Activated CD4-positive, alpha-beta memory T cell treated with anti-CD3 and anti-CD28 coated beads for 36 hours (primary cell): ENCODE results near the gene GPALPP1. TPM values are rescaled to one million over a fixed set of nuclear protein-coding genes. Genes with fewer than 3 reads are reported as not detected.
"Not testable (repeated sequence)": the region's sequence is repeated elsewhere in the genome, so short reads cannot be mapped to it uniquely, and the experiment has no call there.

Experiments
- CTCF ChIA-PET: fragments of 350-600 bp; sonication (Branson Sonifier 250); formaldehyde crosslinking; loops from one replicate; lab custom pipeline; 2021; ENCODE audit warnings: antibody characterized with exemption, inconsistent platforms; lab: Charles Lee
- POLR2A ChIA-PET: fragments of 350-600 bp; sonication (Branson Sonifier 250); formaldehyde crosslinking; loops from one replicate; lab custom pipeline; 2021; ENCODE audit warnings: antibody characterized with exemption; lab: Charles Lee
- DNase-seq: peaks from one replicate; pipeline ENCODE4 v3.0.0-alpha.2; 2020
- H3K27ac Mint-ChIP-seq: one replicate; pipeline ENCODE4 v1.8.0; 2021; ENCODE audit warnings: mixed read lengths
- H3K27me3 Mint-ChIP-seq: one replicate; pipeline ENCODE4 v1.8.0; 2021; ENCODE audit warnings: mixed read lengths
- H3K36me3 Mint-ChIP-seq: one replicate; pipeline ENCODE4 v1.8.0; 2021; ENCODE audit warnings: mixed read lengths
- H3K4me1 Mint-ChIP-seq: one replicate; pipeline ENCODE4 v1.8.0; 2021; ENCODE audit warnings: low read depth, mixed read lengths
- H3K4me3 Mint-ChIP-seq: one replicate; pipeline ENCODE4 v1.8.0; 2021; ENCODE audit warnings: mild to moderate bottlenecking, mixed read lengths
- H3K9me3 Mint-ChIP-seq: one replicate; pipeline ENCODE4 v1.8.0; 2021; ENCODE audit warnings: mixed read lengths
- intact Hi-C: fragments of 100-400 bp; cut with micrococcal nuclease; formaldehyde crosslinking; loops from one replicate; pipeline ENCODE4 v1.15.1; 2023
- total RNA-seq, 2 experiments: library from RNA; stranded (reverse); gene quantifications; one replicate each; pipeline ENCODE4 v1.2.3, GENCODE V29; 2021

GPALPP1 gene
- total RNA-seq, 2 experiments from 2014 or later: 30.1 to 32.7 TPM

GRCh38 chr13:45047394-45048310, 58.3 kb downstream of the GPALPP1 start:
- H3K27me3 Mint-ChIP-seq: peaks cover 36% of the 10 kb centered on the region
- intact Hi-C loops: loop anchor here (1.0 to 10.0 kb wide), 7 partner anchors 8 to 467 kb away; partner anchors contain the start of gene GTF2F2
- peaks cover 15% of the 10 kb centered on the region for H3K4me1 Mint-ChIP-seq
- peak; percentile 88 for DNase-seq
- no peaks in the 10 kb centered on the region for H3K9me3 Mint-ChIP-seq
- no peak overlapping the region for H3K27ac Mint-ChIP-seq
- H3K4me3 Mint-ChIP-seq: peak overlapping the region; percentile 70
- H3K36me3 Mint-ChIP-seq: no peaks in the 10 kb centered on the region
- CTCF ChIA-PET: interaction anchor here (0.6 to 6.2 kb wide), 40 partner anchors 8 to 563 kb away, joined by 3 to 114 read pairs (median 4); partner anchors contain the start of gene GTF2F2
- POLR2A ChIA-PET: interaction anchor here (1.0 kb wide), 1 partner anchor 285 kb away, joined by 5 read pairs; no protein-coding TSS in a partner anchor

GRCh38 chr13:45048890-45049407, 59.6 kb downstream of the GPALPP1 start:
- Mint-ChIP-seq H3K9me3 (no peaks in the 10 kb centered on the region), H3K27ac (no peak overlapping the region), H3K4me3 (no peak overlapping the region), H3K4me1 (peaks cover 15% of the 10 kb centered on the region), H3K36me3 (no peaks in the 10 kb centered on the region), H3K27me3 (peaks cover 44% of the 10 kb centered on the region)
- intact Hi-C loops: loop anchor here (1.0 to 10.0 kb wide), 3 partner anchors 248 to 466 kb away; no protein-coding TSS in a partner anchor
- DNase-seq: peak; percentile 52
- POLR2A ChIA-PET: interaction anchor here (1.1 kb wide), 1 partner anchor 318 kb away, joined by 3 read pairs; no protein-coding TSS in a partner anchor
- CTCF ChIA-PET: interaction anchor here (0.8 to 6.2 kb wide), 10 partner anchors 15 to 347 kb away, joined by 3 to 114 read pairs (median 6); partner anchors contain the start of gene GTF2F2

- no peak overlapping the region for H3K4me3 Mint-ChIP-seq
- peaks cover 43% of the 10 kb centered on the region for H3K27me3 Mint-ChIP-seq
- ChIA-PET CTCF (interaction anchor here (1.3 to 6.2 kb wide), 5 partner anchors 158 to 262 kb away, joined by 3 to 114 read pairs (median 38); no protein-coding TSS in a partner anchor), POLR2A (interaction anchor here (1.1 kb wide), 1 partner anchor 318 kb away, joined by 3 read pairs; no protein-coding TSS in a partner anchor)
- no peak for DNase-seq
- no peak overlapping the region for H3K27ac Mint-ChIP-seq
- H3K9me3 Mint-ChIP-seq: no peaks in the 10 kb centered on the region
- no peaks in the 10 kb centered on the region for H3K36me3 Mint-ChIP-seq
- intact Hi-C loops: loop anchor here (1.0 to 10.0 kb wide), 3 partner anchors 248 to 465 kb away; no protein-coding TSS in a partner anchor
- H3K4me1 Mint-ChIP-seq: peaks cover 15% of the 10 kb centered on the region
These were observed 60.1 kb downstream of the GPALPP1 start for GRCh38 chr13:45049478-45049877.

GRCh38 chr13:45051315-45051714, 62.0 kb downstream of the GPALPP1 start:
- Mint-ChIP-seq H3K4me1 (peaks cover 28% of the 10 kb centered on the region), H3K27me3 (peaks cover 41% of the 10 kb centered on the region), H3K9me3 (no peaks in the 10 kb centered on the region), H3K4me3 (no peak overlapping the region), H3K27ac (no peak overlapping the region), H3K36me3 (no peaks in the 10 kb centered on the region)
- POLR2A ChIA-PET: no interaction called here
- no peak for DNase-seq
- CTCF ChIA-PET: interaction anchor here (0.6 kb wide), 1 partner anchor 281 kb away, joined by 3 read pairs; no protein-coding TSS in a partner anchor
- intact Hi-C loops: no loop called here

- no peak overlapping the region for H3K27ac Mint-ChIP-seq
- POLR2A ChIA-PET: interaction anchor here (0.8 to 1.4 kb wide), 4 partner anchors 213 to 340 kb away, joined by 3 read pairs; no protein-coding TSS in a partner anchor
- intact Hi-C loops: loop anchor here (1.0 kb wide), 4 partner anchors 8 to 151 kb away; partner anchors contain the start of genes GPALPP1, GTF2F2 and NUFIP1
These were observed 66.0 kb downstream of the GPALPP1 start for GRCh38 chr13:45055198-45055901.

GRCh38 chr13:45055902-45056648, 66.7 kb downstream of the GPALPP1 start:
- H3K36me3 Mint-ChIP-seq: no peaks in the 10 kb centered on the region
- POLR2A ChIA-PET: interaction anchor here (0.8 to 1.4 kb wide), 3 partner anchors 212 to 339 kb away, joined by 3 read pairs; no protein-coding TSS in a partner anchor
- CTCF ChIA-PET: interaction anchor here (0.7 to 2.8 kb wide), 7 partner anchors 9 to 315 kb away, joined by 3 to 15 read pairs (median 4); no protein-coding TSS in a partner anchor
- no peak overlapping the region for H3K4me3 Mint-ChIP-seq
- DNase-seq: peak; percentile 30
- intact Hi-C loops: loop anchor here (1.0 kb wide), 4 partner anchors 9 to 150 kb away; partner anchors contain the start of genes GPALPP1, GTF2F2 and NUFIP1
- H3K9me3 Mint-ChIP-seq: no peaks in the 10 kb centered on the region
- peaks cover 21% of the 10 kb centered on the region for H3K4me1 Mint-ChIP-seq
- peaks cover 42% of the 10 kb centered on the region for H3K27me3 Mint-ChIP-seq
- peak overlapping the region; percentile 9 for H3K27ac Mint-ChIP-seq

More at GRCh38 chr13:45055198-45055901, 66.0 kb downstream of the GPALPP1 start:
- Mint-ChIP-seq H3K27me3 (peaks cover 44% of the 10 kb centered on the region), H3K9me3 (no peaks in the 10 kb centered on the region), H3K4me3 (no peak overlapping the region), H3K4me1 (peaks cover 21% of the 10 kb centered on the region), H3K36me3 (no peaks in the 10 kb centered on the region)
- CTCF ChIA-PET: interaction anchor here (0.7 to 2.8 kb wide), 8 partner anchors 9 to 315 kb away, joined by 3 to 15 read pairs (median 4); no protein-coding TSS in a partner anchor
- DNase-seq: peak; percentile 82

- peaks cover 24% of the 10 kb centered on the region for H3K27me3 Mint-ChIP-seq
- H3K27ac Mint-ChIP-seq: no peak overlapping the region
- ChIA-PET POLR2A (no interaction called here), CTCF (interaction anchor here (1.6 kb wide), 1 partner anchor 243 kb away, joined by 3 read pairs; no protein-coding TSS in a partner anchor)
- no peak for DNase-seq
- H3K9me3 Mint-ChIP-seq: no peaks in the 10 kb centered on the region
- peaks cover 21% of the 10 kb centered on the region for H3K4me1 Mint-ChIP-seq
- intact Hi-C loops: no loop called here
- no peak overlapping the region for H3K4me3 Mint-ChIP-seq
- no peaks in the 10 kb centered on the region for H3K36me3 Mint-ChIP-seq
These were observed 70.7 kb downstream of the GPALPP1 start for GRCh38 chr13:45060062-45060461.

GRCh38 chr13:45063261-45063860, 74.0 kb downstream of the GPALPP1 start:
- no peak overlapping the region for H3K4me3 Mint-ChIP-seq
- H3K9me3 Mint-ChIP-seq: no peaks in the 10 kb centered on the region
- no peaks in the 10 kb centered on the region for H3K36me3 Mint-ChIP-seq
- POLR2A ChIA-PET: no interaction called here
- peaks cover 2% of the 10 kb centered on the region for H3K4me1 Mint-ChIP-seq
- no peak for DNase-seq
- CTCF ChIA-PET: interaction anchor here (0.6 kb wide), 1 partner anchor 46 kb away, joined by 3 read pairs; no protein-coding TSS in a partner anchor
- intact Hi-C loops: no loop called here
- H3K27me3 Mint-ChIP-seq: peaks cover 21% of the 10 kb centered on the region
- H3K27ac Mint-ChIP-seq: no peak overlapping the region

GRCh38 chr13:45063889-45064288, 74.6 kb downstream of the GPALPP1 start:
- H3K9me3 Mint-ChIP-seq, H3K36me3 Mint-ChIP-seq, H3K27ac Mint-ChIP-seq, DNase-seq, H3K4me1 Mint-ChIP-seq, POLR2A ChIA-PET, H3K4me3 Mint-ChIP-seq, intact Hi-C loops: not testable (repeated sequence)
- H3K27me3 Mint-ChIP-seq: peaks cover 19% of the 10 kb centered on the region
- CTCF ChIA-PET: interaction anchor here (0.6 kb wide), 1 partner anchor 47 kb away, joined by 3 read pairs; no protein-coding TSS in a partner anchor

GRCh38 chr13:45064889-45065288, 75.6 kb downstream of the GPALPP1 start:
- H3K27me3 Mint-ChIP-seq: peaks cover 20% of the 10 kb centered on the region
- intact Hi-C loops: no loop called here
- no peaks in the 10 kb centered on the region for H3K36me3 Mint-ChIP-seq
- POLR2A ChIA-PET: no interaction called here
- DNase-seq: no peak
- H3K4me1 Mint-ChIP-seq: no peaks in the 10 kb centered on the region
- H3K9me3 Mint-ChIP-seq: no peaks in the 10 kb centered on the region
- H3K4me3 Mint-ChIP-seq: no peak overlapping the region
- H3K27ac Mint-ChIP-seq: no peak overlapping the region
- CTCF ChIA-PET: no interaction called here
